Stimulated activated CD4-positive, alpha-beta T cell treated with anti-CD3 and anti-CD28 coated beads, Interleukin-1b, Interleukin-23, amount 100 ng/mL, for 24 hours (primary cell): Measurements from ENCODE around the gene POLA2.
"Not testable (repeated sequence)": the region's sequence is repeated elsewhere in the genome, so short reads cannot be mapped to it uniquely, and the experiment has no call there.

Experiments
- DNase-seq, 4 experiments: peaks; one replicate each; pipeline ENCODE4 v3.0.0-alpha.2; 2020; ENCODE audit warnings: low read depth in 4 of 4, low spot score in 1 of 4

The POLA2 gene

GRCh38 chr11:65241134-65241533 is 20.6 kb upstream of the POLA2 start:
- no peak for DNase-seq

- no peak for DNase-seq
Measured at GRCh38 chr11:65241692-65242091, 20.1 kb upstream of the POLA2 start.

DNA sequence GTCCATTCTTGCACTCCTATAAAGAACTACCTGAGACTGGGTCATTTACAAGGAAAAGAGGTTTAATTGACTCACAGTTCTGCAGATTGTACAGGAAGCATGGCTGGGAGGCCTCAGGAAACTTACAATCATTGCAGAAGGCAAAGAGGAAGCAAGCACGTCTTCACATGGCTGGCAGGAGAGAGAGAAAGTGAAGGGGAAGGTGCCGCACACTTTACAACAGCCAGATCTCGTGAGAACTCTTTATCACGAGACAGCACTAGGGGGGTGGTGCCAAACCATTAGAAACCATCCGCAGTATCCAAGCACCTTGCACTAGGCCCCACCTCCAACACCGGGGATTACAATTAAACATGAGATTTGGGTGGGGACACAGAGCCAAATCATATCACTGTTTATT is 19.4 kb upstream of the POLA2 start:
- DNase-seq = no peak

- no peak for DNase-seq
Measured at GRCh38 chr11:65243797-65244196, 18.0 kb upstream of the POLA2 start.

- not testable (repeated sequence) for DNase-seq
Measured at GRCh38 chr11:65245046-65245445, 16.7 kb upstream of the POLA2 start.

GRCh38 chr11:65246506-65246905 is 15.3 kb upstream of the POLA2 start:
- DNase-seq = no peak

DNA sequence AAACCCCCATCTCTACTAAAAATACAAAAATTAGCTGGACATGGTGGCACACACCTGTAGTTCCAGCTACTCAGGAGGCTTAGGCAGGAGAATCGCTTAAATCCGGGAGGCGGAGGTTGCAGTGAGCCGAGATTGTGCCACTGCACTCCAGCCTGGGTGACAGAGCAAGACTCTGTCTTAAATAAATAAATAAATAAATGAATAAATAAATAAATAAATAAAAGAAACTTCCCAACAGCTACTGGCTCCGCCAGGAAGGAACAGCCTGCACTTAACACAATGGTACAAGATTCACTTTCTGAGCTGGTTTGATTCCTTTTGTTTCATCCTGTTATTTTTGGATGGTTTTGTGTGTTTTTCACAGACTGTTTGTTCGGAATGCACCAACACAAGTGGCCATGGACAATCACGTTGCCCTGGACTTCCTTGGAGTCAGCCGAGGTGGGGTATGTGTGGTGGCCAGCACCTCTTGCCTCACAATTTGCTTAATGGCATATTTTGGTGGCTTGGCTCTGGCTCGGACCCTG is 13.5 kb upstream of the POLA2 start:
- not testable (repeated sequence) for DNase-seq

DNA sequence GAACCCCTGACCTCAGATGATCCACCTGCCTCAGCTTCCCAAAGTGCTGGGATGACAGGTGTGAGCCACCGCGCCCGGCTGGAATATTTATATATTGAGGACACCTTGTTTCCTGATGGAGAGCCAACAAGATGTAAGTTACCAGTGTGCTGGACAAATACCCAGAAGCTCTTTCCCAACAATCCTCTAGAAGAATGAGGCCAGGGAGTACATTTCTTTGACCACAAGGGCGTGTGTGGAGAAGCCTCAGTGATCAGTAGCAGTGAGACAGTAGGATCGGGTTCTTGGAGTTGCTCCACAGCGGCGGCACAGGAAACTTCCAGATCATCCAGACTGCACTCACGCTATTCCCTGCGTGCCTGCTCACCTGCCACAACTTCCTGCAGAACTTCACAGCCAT is 10.3 kb upstream of the POLA2 start:
- no peak for DNase-seq

GRCh38 chr11:65254724-65255123 is 7.0 kb upstream of the POLA2 start:
- no peak for DNase-seq

DNA sequence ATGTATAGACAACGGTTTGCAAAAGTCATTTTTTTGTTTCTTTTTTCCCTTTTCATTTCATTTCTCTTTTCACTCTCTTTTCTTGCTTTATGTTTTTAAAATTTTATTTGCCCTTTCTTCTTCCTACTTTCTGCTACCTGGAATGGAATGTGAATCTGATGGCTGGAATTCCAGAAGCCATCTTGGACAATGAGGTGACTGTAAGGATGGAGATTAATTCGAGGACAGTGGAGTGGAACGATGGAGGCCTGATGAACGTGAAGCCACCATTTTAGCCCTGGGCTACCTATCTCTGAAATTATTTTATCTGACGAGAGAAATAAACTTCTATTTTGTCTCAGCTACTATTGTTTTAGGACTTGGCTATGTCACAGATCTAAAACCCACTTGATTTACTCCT is 2.8 kb upstream of the POLA2 start:
- no peak for DNase-seq

GRCh38 chr11:65260302-65260701 is 1.5 kb upstream of the POLA2 start:
- no peak for DNase-seq

- no peak for DNase-seq
Measured at GRCh38 chr11:65260756-65261590, 789 bp upstream of the POLA2 start.

GRCh38 chr11:65262381-65262680 is 569 bp downstream of the POLA2 start:
- DNase-seq = peak in 1 of 4 experiments; percentile 16

- no peak for DNase-seq
Measured at GRCh38 chr11:65262776-65263175, 1.0 kb downstream of the POLA2 start.

GRCh38 chr11:65264747-65265146 is 3.0 kb downstream of the POLA2 start:
- DNase-seq = not testable (repeated sequence)

GRCh38 chr11:65266210-65266609 is 4.4 kb downstream of the POLA2 start:
- no peak for DNase-seq

DNA sequence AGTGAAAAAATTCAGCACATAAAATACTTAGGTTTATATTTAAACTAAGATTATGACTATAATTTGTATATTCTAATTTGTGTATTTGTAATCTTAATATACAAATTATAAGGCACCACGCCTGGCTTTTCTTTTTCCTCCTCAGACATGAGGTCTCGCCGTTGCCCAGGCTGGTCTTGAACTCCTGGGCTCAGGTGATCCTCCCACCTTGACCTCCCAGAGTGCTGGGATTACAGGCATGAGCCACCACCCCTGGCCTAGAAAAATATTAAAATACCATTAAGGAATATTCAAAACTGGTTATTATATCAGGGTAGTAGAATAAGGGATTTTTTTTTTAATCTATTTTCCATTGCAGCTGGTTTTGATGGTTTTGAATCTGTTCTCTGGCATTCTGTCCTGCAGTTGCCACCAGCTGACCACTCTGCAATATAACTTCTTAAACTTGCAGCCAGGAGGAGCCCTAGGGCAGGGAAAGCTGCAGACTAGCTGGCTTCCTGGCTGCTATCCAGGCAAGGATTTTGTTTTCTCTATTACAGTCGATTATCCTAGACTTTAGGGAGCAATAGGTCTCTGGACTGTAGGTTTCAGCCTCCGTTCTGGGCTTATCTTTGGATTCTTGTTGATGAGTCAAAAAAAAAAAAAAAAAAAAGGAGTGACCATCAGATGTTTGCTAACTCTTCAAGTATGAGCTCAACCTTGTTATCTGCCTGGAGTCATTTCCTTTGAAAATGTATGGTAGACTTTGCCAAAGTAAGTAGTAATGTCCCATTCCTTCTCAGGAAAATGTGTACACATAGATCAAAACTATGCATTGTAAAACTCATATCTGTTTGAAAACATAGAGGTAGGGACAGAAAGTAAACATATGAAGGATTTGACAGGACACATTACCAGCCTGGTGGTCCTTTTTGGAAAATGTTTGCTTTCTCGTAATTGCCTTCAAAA is 13.2 kb downstream of the POLA2 start:
- DNase-seq = peak in 1 of 4 experiments; percentile 10

GRCh38 chr11:65275906-65276305 is 14.1 kb downstream of the POLA2 start:
- no peak for DNase-seq

GRCh38 chr11:65277631-65278277 is 16.0 kb downstream of the POLA2 start:
- no peak for DNase-seq

- DNase-seq = no peak
Measured at GRCh38 chr11:65278356-65278755, 16.6 kb downstream of the POLA2 start.

DNA sequence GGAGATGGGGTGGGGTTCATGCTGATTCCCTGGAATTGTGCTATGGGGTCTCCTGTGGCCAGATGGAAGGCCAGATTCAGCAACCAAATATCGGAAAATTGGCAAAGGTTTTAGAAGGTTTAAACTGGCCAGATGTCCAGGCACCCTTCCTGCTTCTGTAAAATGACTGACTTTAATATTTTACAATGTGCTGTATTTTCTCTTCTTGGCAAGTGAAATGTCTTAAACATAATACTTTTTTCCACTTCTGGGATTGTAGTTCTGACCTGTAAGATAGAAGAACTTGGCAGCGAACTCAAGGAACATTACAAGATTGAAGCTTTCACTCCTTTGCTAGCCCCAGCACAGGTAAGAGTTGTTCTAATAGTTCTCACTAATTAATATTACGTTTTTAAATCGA is 17.5 kb downstream of the POLA2 start:
- DNase-seq = no peak
